HEK293 (cell line): ENCODE measurements around the gene PTGFRN.

ENCODE experiments used
- AEBP2 ChIP-seq: fragments of 450-650 bp; formaldehyde crosslinking; IDR thresholded peaks from 2 replicates; pipeline ENCODE4 v1.5.1; 2016; ENCODE audit warnings: missing biosample characterization, missing genetic modification characterization, borderline replicate concordance
- ATF2 ChIP-seq: fragments of 450-650 bp; formaldehyde crosslinking; IDR thresholded peaks from 2 replicates; pipeline ENCODE4 v1.5.1; 2016; ENCODE audit warnings: missing biosample characterization, missing genetic modification characterization, low read depth
- MZF1 ChIP-seq: fragments of 450-650 bp; formaldehyde crosslinking; IDR thresholded peaks from 2 replicates; pipeline ENCODE4 v1.5.1; 2017; ENCODE audit warnings: missing biosample characterization, missing genetic modification characterization, borderline replicate concordance
- ZBTB21 ChIP-seq: fragments of 450-650 bp; formaldehyde crosslinking; IDR thresholded peaks from 2 replicates; pipeline ENCODE4 v1.5.1; 2017; ENCODE audit warnings: missing biosample characterization, missing genetic modification characterization
- ZNF114 ChIP-seq: fragments of 450-650 bp; formaldehyde crosslinking; IDR thresholded peaks from 2 replicates; pipeline ENCODE4 v1.5.0; 2017; ENCODE audit warnings: missing biosample characterization, missing genetic modification characterization
- ZNF16 ChIP-seq: fragments of 450-650 bp; formaldehyde crosslinking; IDR thresholded peaks from 2 replicates; pipeline ENCODE4 v1.5.1; 2016; ENCODE audit warnings: low read depth, missing biosample characterization, missing genetic modification characterization
- ZNF174 ChIP-seq: fragments of 450-650 bp; formaldehyde crosslinking; IDR thresholded peaks from 2 replicates; pipeline ENCODE4 v1.5.0; 2017; ENCODE audit warnings: missing biosample characterization, mild to moderate bottlenecking, missing genetic modification characterization
- ZNF202 ChIP-seq: fragments of 450-650 bp; formaldehyde crosslinking; IDR thresholded peaks from 2 replicates; pipeline ENCODE4 v1.5.1; 2016; ENCODE audit warnings: missing biosample characterization, missing genetic modification characterization, borderline replicate concordance
- ZNF248 ChIP-seq: fragments of 450-650 bp; formaldehyde crosslinking; IDR thresholded peaks from 2 replicates; pipeline ENCODE4 v1.5.1; 2017; ENCODE audit warnings: missing biosample characterization, missing genetic modification characterization
- ZNF280C ChIP-seq: fragments of 450-650 bp; formaldehyde crosslinking; IDR thresholded peaks from 2 replicates; pipeline ENCODE4 v1.5.1; 2016; ENCODE audit warnings: missing biosample characterization, missing genetic modification characterization
- ZNF354C ChIP-seq: fragments of 450-650 bp; formaldehyde crosslinking; IDR thresholded peaks from 2 replicates; pipeline ENCODE4 v1.5.1; 2016; ENCODE audit warnings: missing biosample characterization, missing genetic modification characterization, low read depth, borderline replicate concordance
- ZNF488 ChIP-seq: fragments of 450-650 bp; formaldehyde crosslinking; IDR thresholded peaks from 2 replicates; pipeline ENCODE4 v1.5.1; 2016; ENCODE audit warnings: missing biosample characterization, missing genetic modification characterization
- ZNF544 ChIP-seq: fragments of 450-650 bp; formaldehyde crosslinking; IDR thresholded peaks from 2 replicates; pipeline ENCODE4 v1.5.0; 2017; ENCODE audit warnings: missing biosample characterization, missing genetic modification characterization
- ZNF555 ChIP-seq: fragments of 450-650 bp; formaldehyde crosslinking; conservative IDR thresholded peaks from 2 replicates; pipeline ENCODE4 v1.5.1; 2017; ENCODE audit warnings: missing biosample characterization, mild to moderate bottlenecking, missing genetic modification characterization, inconsistent platforms
- ZNF600 ChIP-seq: fragments of 450-650 bp; formaldehyde crosslinking; IDR thresholded peaks from 2 replicates; pipeline ENCODE4 v1.5.1; 2016; ENCODE audit warnings: missing biosample characterization, missing genetic modification characterization
- ZNF626 ChIP-seq: fragments of 450-650 bp; sonication (Bioruptor Pico); formaldehyde crosslinking; IDR thresholded peaks from 2 replicates; pipeline ENCODE4 v1.5.1; 2018; ENCODE audit warnings: missing biosample characterization, missing genetic modification characterization, inconsistent platforms
- ZNF654 ChIP-seq: fragments of 450-650 bp; formaldehyde crosslinking; IDR thresholded peaks from 2 replicates; pipeline ENCODE4 v1.5.1; 2016; ENCODE audit warnings: low read depth, missing biosample characterization, missing genetic modification characterization
- ZNF747 ChIP-seq: fragments of 450-650 bp; formaldehyde crosslinking; IDR thresholded peaks from 2 replicates; pipeline ENCODE4 v1.5.1; 2016; ENCODE audit warnings: missing biosample characterization, missing genetic modification characterization
- ZNF837 ChIP-seq: fragments of 450-650 bp; formaldehyde crosslinking; IDR thresholded peaks from 2 replicates; pipeline ENCODE4 v1.5.1; 2016; ENCODE audit warnings: missing biosample characterization, missing genetic modification characterization
- TF ChIP-seq, protein P1 (sequence below): fragments of 450-650 bp; formaldehyde crosslinking; conservative IDR thresholded peaks from 2 replicates; pipeline ENCODE4 v1.5.1; 2016; ENCODE audit warnings: low read depth, missing biosample characterization, missing genetic modification characterization
- TF ChIP-seq, protein P2 (sequence below): IDR thresholded peaks from 2 replicates; pipeline ENCODE4 v1.6.1; 2011; ENCODE audit warnings: mild to moderate bottlenecking, low read depth, low read length, borderline replicate concordance
- TF ChIP-seq, protein P3 (sequence below): fragments of 450-650 bp; formaldehyde crosslinking; IDR thresholded peaks from 2 replicates; pipeline ENCODE4 v1.5.1; 2016; ENCODE audit warnings: missing biosample characterization, missing genetic modification characterization
- TF ChIP-seq, protein P4 (sequence below): fragments of 450-650 bp; formaldehyde crosslinking; IDR thresholded peaks from 2 replicates; pipeline ENCODE4 v1.5.1; 2016; ENCODE audit warnings: missing biosample characterization, missing genetic modification characterization

PTGFRN gene

DNA sequence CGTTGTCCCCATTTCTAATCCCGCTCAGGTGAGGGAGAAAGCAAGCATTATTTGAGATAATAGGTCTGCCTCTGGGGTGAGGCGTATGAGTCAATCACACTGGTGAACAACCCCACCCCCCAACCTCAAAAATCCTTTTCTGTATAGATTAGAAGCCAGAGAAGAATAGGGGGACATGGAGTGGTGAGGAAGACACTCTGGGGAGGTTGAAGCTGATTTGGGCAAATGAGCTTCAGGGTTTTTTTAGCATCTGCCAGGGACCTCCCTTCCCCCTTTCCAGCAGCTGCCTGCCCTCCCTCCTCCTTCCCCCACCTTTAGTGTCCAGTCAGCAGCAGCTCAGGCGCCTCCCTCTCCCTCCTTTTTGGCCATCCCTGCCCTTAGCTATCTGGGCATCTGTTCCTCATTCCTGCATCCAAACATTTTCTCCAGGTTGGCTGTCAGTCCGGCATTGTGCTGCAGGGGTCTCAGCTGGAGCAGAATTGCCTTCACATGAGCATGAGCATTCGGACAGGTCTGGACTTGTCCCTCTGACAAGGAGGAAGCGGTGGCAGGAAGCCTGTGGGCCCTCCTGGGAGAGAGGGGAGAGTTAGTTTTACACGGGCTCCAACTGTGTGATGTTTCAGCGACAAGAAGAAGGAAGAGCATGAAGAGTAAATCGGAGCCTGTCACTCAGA is 30.8 kb upstream of the PTGFRN start (continued):
- TF ChIP-seq ZNF202 (no peak), ZNF626 (no peak), ZNF174 (tag by site-specific recombination) (no peak), ZNF354C (no peak), ZNF747 (tag by site-specific recombination) (no peak), ZNF114 (tag by site-specific recombination) (no peak), ZNF600 (tag by site-specific recombination) (peak; percentile 87), ZNF654 (tag by site-specific recombination) (no peak), ZNF16 (no peak), ZNF555 (tag by site-specific recombination) (no peak), ZNF837 (tag by site-specific recombination) (no peak), ATF2 (tag by site-specific recombination) (no peak), AEBP2 (tag by site-specific recombination) (no peak), ZNF248 (tag by site-specific recombination) (no peak), ZNF488 (no peak), ZBTB21 (tag by site-specific recombination) (0 out of 2 replicates have a peak, but pooled peaks have one; percentile 7), MZF1 (tag by site-specific recombination) (no peak), ZNF544 (no peak), ZNF280C (tag by site-specific recombination) (no peak)
- TF ChIP-seq, protein P1, sequence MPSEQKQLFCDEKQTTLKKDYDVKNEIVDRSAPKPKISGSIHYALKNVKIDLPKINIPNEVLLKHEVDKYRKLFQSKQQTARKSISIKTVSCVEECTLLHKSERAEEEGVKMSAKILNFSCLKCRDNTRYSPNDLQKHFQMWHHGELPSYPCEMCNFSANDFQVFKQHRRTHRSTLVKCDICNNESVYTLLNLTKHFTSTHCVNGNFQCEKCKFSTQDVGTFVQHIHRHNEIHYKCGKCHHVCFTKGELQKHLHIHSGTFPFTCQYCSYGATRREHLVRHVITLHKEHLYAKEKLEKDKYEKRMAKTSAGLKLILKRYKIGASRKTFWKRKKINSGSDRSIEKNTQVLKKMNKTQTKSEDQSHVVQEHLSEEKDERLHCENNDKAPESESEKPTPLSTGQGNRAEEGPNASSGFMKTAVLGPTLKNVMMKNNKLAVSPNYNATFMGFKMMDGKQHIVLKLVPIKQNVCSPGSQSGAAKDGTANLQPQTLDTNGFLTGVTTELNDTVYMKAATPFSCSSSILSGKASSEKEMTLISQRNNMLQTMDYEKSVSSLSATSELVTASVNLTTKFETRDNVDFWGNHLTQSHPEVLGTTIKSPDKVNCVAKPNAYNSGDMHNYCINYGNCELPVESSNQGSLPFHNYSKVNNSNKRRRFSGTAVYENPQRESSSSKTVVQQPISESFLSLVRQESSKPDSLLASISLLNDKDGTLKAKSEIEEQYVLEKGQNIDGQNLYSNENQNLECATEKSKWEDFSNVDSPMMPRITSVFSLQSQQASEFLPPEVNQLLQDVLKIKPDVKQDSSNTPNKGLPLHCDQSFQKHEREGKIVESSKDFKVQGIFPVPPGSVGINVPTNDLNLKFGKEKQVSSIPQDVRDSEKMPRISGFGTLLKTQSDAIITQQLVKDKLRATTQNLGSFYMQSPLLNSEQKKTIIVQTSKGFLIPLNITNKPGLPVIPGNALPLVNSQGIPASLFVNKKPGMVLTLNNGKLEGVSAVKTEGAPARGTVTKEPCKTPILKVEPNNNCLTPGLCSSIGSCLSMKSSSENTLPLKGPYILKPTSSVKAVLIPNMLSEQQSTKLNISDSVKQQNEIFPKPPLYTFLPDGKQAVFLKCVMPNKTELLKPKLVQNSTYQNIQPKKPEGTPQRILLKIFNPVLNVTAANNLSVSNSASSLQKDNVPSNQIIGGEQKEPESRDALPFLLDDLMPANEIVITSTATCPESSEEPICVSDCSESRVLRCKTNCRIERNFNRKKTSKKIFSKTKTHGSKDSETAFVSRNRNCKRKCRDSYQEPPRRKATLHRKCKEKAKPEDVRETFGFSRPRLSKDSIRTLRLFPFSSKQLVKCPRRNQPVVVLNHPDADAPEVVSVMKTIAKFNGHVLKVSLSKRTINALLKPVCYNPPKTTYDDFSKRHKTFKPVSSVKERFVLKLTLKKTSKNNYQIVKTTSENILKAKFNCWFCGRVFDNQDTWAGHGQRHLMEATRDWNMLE (tag by site-specific recombination) = peak; percentile 58
- TF ChIP-seq, protein P2, sequence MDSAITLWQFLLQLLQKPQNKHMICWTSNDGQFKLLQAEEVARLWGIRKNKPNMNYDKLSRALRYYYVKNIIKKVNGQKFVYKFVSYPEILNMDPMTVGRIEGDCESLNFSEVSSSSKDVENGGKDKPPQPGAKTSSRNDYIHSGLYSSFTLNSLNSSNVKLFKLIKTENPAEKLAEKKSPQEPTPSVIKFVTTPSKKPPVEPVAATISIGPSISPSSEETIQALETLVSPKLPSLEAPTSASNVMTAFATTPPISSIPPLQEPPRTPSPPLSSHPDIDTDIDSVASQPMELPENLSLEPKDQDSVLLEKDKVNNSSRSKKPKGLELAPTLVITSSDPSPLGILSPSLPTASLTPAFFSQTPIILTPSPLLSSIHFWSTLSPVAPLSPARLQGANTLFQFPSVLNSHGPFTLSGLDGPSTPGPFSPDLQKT = no peak
- TF ChIP-seq, protein P3, sequence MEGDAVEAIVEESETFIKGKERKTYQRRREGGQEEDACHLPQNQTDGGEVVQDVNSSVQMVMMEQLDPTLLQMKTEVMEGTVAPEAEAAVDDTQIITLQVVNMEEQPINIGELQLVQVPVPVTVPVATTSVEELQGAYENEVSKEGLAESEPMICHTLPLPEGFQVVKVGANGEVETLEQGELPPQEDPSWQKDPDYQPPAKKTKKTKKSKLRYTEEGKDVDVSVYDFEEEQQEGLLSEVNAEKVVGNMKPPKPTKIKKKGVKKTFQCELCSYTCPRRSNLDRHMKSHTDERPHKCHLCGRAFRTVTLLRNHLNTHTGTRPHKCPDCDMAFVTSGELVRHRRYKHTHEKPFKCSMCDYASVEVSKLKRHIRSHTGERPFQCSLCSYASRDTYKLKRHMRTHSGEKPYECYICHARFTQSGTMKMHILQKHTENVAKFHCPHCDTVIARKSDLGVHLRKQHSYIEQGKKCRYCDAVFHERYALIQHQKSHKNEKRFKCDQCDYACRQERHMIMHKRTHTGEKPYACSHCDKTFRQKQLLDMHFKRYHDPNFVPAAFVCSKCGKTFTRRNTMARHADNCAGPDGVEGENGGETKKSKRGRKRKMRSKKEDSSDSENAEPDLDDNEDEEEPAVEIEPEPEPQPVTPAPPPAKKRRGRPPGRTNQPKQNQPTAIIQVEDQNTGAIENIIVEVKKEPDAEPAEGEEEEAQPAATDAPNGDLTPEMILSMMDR (tag by site-specific recombination) = peak; percentile 76
- TF ChIP-seq, protein P4, sequence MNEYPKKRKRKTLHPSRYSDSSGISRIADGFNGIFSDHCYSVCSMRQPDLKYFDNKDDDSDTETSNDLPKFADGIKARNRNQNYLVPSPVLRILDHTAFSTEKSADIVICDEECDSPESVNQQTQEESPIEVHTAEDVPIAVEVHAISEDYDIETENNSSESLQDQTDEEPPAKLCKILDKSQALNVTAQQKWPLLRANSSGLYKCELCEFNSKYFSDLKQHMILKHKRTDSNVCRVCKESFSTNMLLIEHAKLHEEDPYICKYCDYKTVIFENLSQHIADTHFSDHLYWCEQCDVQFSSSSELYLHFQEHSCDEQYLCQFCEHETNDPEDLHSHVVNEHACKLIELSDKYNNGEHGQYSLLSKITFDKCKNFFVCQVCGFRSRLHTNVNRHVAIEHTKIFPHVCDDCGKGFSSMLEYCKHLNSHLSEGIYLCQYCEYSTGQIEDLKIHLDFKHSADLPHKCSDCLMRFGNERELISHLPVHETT (tag by site-specific recombination) = no peak
